Left cardiac atrium (tissue), 4 donors: ENCODE measurements around the gene CCDC59. TPM values are rescaled to one million over a fixed set of nuclear protein-coding genes. Genes with fewer than 3 reads are reported as not detected.

Experiments
- ATAC-seq, 2 donors: fragments of 200-7000 bp; cut with Tn5 transposase; one replicate each; pipeline ENCODE4 v1.9.1; 2020; ENCODE audit warnings: mild to moderate bottlenecking in 2 of 2, moderate library complexity in 2 of 2
- DNase-seq: peaks from one replicate; pipeline ENCODE4 v3.0.0-alpha.2; 2020
- intact Hi-C, 2 donors: fragments of 100-400 bp; cut with DNase I; formaldehyde crosslinking; loops; one replicate each; pipeline versions ENCODE4 v1.14.1 to v1.15.1; 2022 to 2023
- total RNA-seq, 2 donors: library from RNA; stranded (reverse); fragmentation: NEBNext Ultra II Directional; extraction: Animal tissue kit (Norgen Biotek cat#: 25700); gene quantifications; one replicate each; pipeline ENCODE4 v1.2.1, GENCODE V29; 2021
- donor health status: DM: no; HTN: yes; CAD: no.
- donor health status: DM: no; HTN: yes; CAD: no; lungs with severe emphysema.
- donor health status: DM: yes; HTN: yes; CAD: no.
- donor health status: Dilated cardiomyopathy.

CCDC59 gene
- total RNA-seq, 2 donors from 2014 or later, result 24.7 to 27.8 TPM

DNA sequence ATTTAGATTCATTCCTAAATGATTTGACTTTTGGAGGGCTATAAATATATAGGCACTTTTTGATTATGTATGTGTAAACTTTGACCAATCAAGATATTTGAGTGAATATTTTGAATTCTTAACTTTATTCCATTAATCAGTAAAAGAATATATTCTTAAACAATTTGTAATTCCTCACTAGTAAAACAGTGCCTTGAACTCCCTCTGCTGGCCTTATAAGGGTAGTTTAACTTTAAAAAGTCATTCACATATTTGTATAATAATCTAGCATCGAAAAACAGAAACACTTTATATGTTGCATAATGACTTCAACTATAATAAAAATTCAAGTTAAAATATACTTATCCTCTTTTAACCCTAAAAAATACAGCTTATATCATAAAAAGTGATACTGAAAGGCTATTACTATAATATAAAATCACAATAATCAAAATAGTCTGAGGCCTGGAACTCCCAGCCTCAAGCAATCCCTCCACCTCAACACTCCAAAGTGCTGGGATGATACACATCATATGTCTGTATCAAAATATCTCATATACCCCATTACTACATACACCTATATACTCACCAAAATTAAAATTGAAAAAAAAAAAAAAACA lies 31.2 kb downstream of the CCDC59 start:
- no peak for ATAC-seq
- intact Hi-C loops, result loop anchor here (2.0 to 10.0 kb wide), 2 partner anchors 682 kb away; no protein-coding TSS in a partner anchor
- DNase-seq, result no peak

DNA sequence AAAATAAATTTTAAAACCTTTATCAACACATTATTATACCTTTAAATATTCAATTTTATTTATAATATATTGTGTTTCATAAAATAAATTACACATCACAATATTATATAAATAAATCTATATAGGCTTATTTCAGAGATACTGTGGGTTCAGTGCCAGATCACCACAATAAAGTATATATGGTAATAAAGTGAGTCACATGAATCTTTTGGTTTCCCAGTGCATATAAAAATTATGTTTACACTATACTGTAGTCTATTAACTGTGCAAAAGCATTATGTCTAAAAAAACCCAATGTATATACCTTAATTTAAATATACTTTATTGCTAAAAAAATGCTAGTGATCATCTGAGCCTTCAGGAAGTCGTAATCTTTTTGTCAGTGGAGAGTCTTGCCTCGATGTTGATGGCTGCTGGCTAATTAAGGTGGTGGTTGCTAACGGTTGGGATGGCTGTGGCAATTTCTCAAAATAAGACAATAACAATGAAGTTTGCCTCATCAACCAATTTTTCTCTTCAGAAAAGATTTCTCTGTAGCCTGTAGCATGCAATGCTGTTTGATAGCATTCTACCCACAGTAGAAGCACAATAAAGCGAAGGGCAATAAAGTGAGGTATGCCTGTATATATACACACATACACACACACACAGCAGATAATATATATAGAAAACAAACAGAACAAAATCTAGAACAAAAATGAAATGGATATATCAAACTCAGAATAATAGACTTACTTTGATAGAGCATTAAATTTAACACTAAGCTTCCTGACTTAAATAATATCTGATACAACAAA lies 32.4 kb downstream of the CCDC59 start:
- intact Hi-C loops, result loop anchor here (2.0 to 10.0 kb wide), 2 partner anchors 681 kb away; no protein-coding TSS in a partner anchor
- no peak for ATAC-seq

DNA sequence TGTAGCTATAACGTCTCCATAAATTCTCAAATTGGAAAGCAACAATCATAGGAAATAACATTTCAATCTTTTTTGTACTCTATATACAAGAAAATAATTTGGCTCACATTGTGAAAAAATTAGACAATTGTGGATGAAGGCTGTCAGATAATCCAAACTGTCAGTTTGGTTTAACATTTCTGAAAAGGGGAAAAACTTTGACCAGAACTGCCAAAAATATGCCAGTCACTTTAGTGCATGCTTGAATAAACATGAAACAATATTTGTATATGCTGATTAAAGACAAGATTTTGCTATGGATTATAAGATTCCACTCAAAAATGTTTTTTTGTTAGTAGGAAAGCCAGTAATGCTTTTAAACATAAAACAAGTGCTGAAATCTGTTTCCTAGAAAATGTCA lies 38.9 kb downstream of the CCDC59 start:
- ATAC-seq, result no peak
- DNase-seq, result no peak
- intact Hi-C loops, result no loop called here

More for the DNA sequence above, 32.4 kb downstream of the CCDC59 start:
- DNase-seq, result no peak

- DNase-seq, result no peak
- intact Hi-C loops, result no loop called here
- ATAC-seq, result no peak
Measured at GRCh38 chr12:82314406-82314892, 43.7 kb downstream of the CCDC59 start.

Other genes starting within 250 kb of the CCDC59 start
- gene METTL25, start 142 bp upstream of the CCDC59 start, total RNA-seq, result 10 to 100 TPM; 14.5 to 16.1 TPM